ENCODE measurements around the gene RNF223. TPM values are rescaled to one million over a fixed set of nuclear protein-coding genes. Genes with fewer than 3 reads are reported as not detected.

RNF223 gene
- total and polyA plus RNA-seq, 2 experiments from 2014 or later, result 0.43 to 0.88 TPM

- Histone ChIP-seq H3K9me3 (ENCODE audit: low read depth) (no peaks in the 10 kb centered on the region), H4K20me1 (ENCODE audit: insufficient read depth, poor library complexity, severe bottlenecking) (peaks cover 63% of the 10 kb centered on the region), H3K27me3 (peaks cover 8% of the 10 kb centered on the region), H3K36me3 (replicated peaks; ENCODE audit: insufficient read depth, low read depth) (no peaks in the 10 kb centered on the region), H3K9me2 (replicated peaks; ENCODE audit: insufficient read depth) (no peaks in the 10 kb centered on the region), H3K4me3 (no peak overlapping the region), H3K4me2 (no peak overlapping the region), H3K4me1 (ENCODE audit: insufficient read depth) (peaks cover 20% of the 10 kb centered on the region), H3K79me2 (peaks cover 7% of the 10 kb centered on the region), H3K27ac (no peak overlapping the region), H2AFZ (no peak overlapping the region)
- no peak for DNase-seq (ENCODE audit: low spot score)
- no peak for TF ChIP-seq EZH2phosphoT487 (IDR thresholded peaks at IDR 0.05; ENCODE audit: low read depth, severe bottlenecking, unreplicated experiment)
- TF ChIP-seq EZH2 (IDR thresholded peaks at IDR 0.05; ENCODE audit: borderline replicate concordance), result no peak
- no peak for TF ChIP-seq CTCF (IDR thresholded peaks at IDR 0.05; ENCODE audit: poor library complexity)
- 93% methylated on average over 6 of the region's 6 CpGs for WGBS (ENCODE audit: low lambda C conversion rate, missing lambda C conversion rate)
These were observed 35.4 kb downstream of the RNF223 start for GRCh38 chr1:1038694-1039093.

- peaks cover 8% of the 10 kb centered on the region for H3K27me3 ChIP-seq
- H3K79me2 ChIP-seq, result peaks cover 7% of the 10 kb centered on the region
- no peaks in the 10 kb centered on the region for H3K9me2 ChIP-seq (replicated peaks; ENCODE audit: insufficient read depth)
- no peak overlapping the region for H3K4me2 ChIP-seq
- H3K4me3 ChIP-seq, result no peak overlapping the region
- no peak overlapping the region for H2AFZ ChIP-seq
- H3K36me3 ChIP-seq (replicated peaks; ENCODE audit: insufficient read depth, low read depth), result no peaks in the 10 kb centered on the region
- no peak overlapping the region for H3K27ac ChIP-seq
- H3K4me1 ChIP-seq (ENCODE audit: insufficient read depth), result peaks cover 26% of the 10 kb centered on the region
- no peak for DNase-seq (ENCODE audit: low spot score)
- peaks cover 66% of the 10 kb centered on the region for H4K20me1 ChIP-seq (ENCODE audit: insufficient read depth, poor library complexity, severe bottlenecking)
- no peak for TF ChIP-seq EZH2 (IDR thresholded peaks at IDR 0.05; ENCODE audit: borderline replicate concordance)
- no peak for TF ChIP-seq CTCF (IDR thresholded peaks at IDR 0.05; ENCODE audit: poor library complexity)
- TF ChIP-seq EZH2phosphoT487 (IDR thresholded peaks at IDR 0.05; ENCODE audit: low read depth, severe bottlenecking, unreplicated experiment), result no peak
- 88% methylated on average over 29 of the region's 30 CpGs for WGBS (ENCODE audit: low lambda C conversion rate, missing lambda C conversion rate)
- H3K9me3 ChIP-seq (ENCODE audit: low read depth), result no peaks in the 10 kb centered on the region
These were observed 36.5 kb downstream of the RNF223 start for GRCh38 chr1:1037366-1038327.

GRCh38 chr1:1035291-1035943, 38.7 kb downstream of the RNF223 start:
- no peak for TF ChIP-seq EZH2 (IDR thresholded peaks at IDR 0.05; ENCODE audit: borderline replicate concordance)
- TF ChIP-seq EZH2phosphoT487 (IDR thresholded peaks at IDR 0.05; ENCODE audit: low read depth, severe bottlenecking, unreplicated experiment), result no peak
- no peak for TF ChIP-seq CTCF (IDR thresholded peaks at IDR 0.05; ENCODE audit: poor library complexity)
- H2AFZ ChIP-seq, result no peak overlapping the region
- WGBS (ENCODE audit: low lambda C conversion rate, missing lambda C conversion rate), result 95% methylated on average over 18 of the region's 19 CpGs
- peaks cover 8% of the 10 kb centered on the region for H3K27me3 ChIP-seq
- no peak for DNase-seq (ENCODE audit: low spot score)
- no peak overlapping the region for H3K27ac ChIP-seq
- H3K36me3 ChIP-seq (replicated peaks; ENCODE audit: insufficient read depth, low read depth), result no peaks in the 10 kb centered on the region
- H3K9me3 ChIP-seq (ENCODE audit: low read depth), result no peaks in the 10 kb centered on the region
- H3K4me1 ChIP-seq (ENCODE audit: insufficient read depth), result peaks cover 36% of the 10 kb centered on the region
- H3K79me2 ChIP-seq, result peaks cover 7% of the 10 kb centered on the region
- H4K20me1 ChIP-seq (ENCODE audit: insufficient read depth, poor library complexity, severe bottlenecking), result peaks cover 68% of the 10 kb centered on the region
- H3K4me2 ChIP-seq, result no peak overlapping the region
- no peak overlapping the region for H3K4me3 ChIP-seq
- no peaks in the 10 kb centered on the region for H3K9me2 ChIP-seq (replicated peaks; ENCODE audit: insufficient read depth)
